ENCODE results near the gene IGF2R. TPM values are rescaled to one million over a fixed set of nuclear protein-coding genes. Genes with fewer than 3 reads are reported as not detected.

Gene IGF2R
- total and polyA plus RNA-seq, 4 experiments from 2014 or later: 4.5 to 79.2 (median 48.1) TPM

- Histone ChIP-seq H3K4me3 (ENCODE audit: low read length in 2 of 2) (no peak overlapping the region), H3K9me3 (ENCODE audit: control insufficient read depth in 1 of 2, low read length in 2 of 2) (no peaks in the 10 kb centered on the region), H3K4me1 (ENCODE audit: insufficient read depth, low read length) (no peaks in the 10 kb centered on the region), H3K27me3 (ENCODE audit: insufficient read depth, low read length) (no peaks in the 10 kb centered on the region), H3K36me3 (ENCODE audit: insufficient read depth, low read length) (peaks cover 50% of the 10 kb centered on the region), H3K27ac (ENCODE audit: low read depth, low read length) (no peak overlapping the region)
- peaks cover 66 to 84% of the 10 kb centered on the region in 2 donors for H3K36me3 Mint-ChIP-seq
- no peak for DNase-seq
- intact Hi-C loops (cut with micrococcal nuclease): no loop called here
- H3K4me3 Mint-ChIP-seq: no peak overlapping the region
- no peaks in the 10 kb centered on the region for H3K27me3 Mint-ChIP-seq
- ChIA-PET CTCF (ENCODE audit: partially characterized antibody) (interaction anchor here (1.3 kb wide), 1 partner anchor 20 kb away, joined by 3 read pairs; no protein-coding TSS in a partner anchor), POLR2A (ENCODE audit: partially characterized antibody) (no interaction called here)
- H3K9me3 Mint-ChIP-seq: no peaks in the 10 kb centered on the region
- H3K4me1 Mint-ChIP-seq: peaks cover 0 to 4% (median 1%) of the 10 kb centered on the region in 4 donors
- no peak overlapping the region for H3K27ac Mint-ChIP-seq
Observed at GRCh38 chr6:160080097-160080496, 111.2 kb downstream of the IGF2R start.

- Histone ChIP-seq H3K9me3 (ENCODE audit: control insufficient read depth in 1 of 2, low read length in 2 of 2) (no peaks in the 10 kb centered on the region), H3K27me3 (ENCODE audit: insufficient read depth, low read length) (no peaks in the 10 kb centered on the region), H3K4me1 (ENCODE audit: insufficient read depth, low read length) (no peaks in the 10 kb centered on the region), H3K27ac (ENCODE audit: low read depth, low read length) (no peak overlapping the region), H3K4me3 (ENCODE audit: low read length in 2 of 2) (no peak overlapping the region), H3K36me3 (ENCODE audit: insufficient read depth, low read length) (peaks cover 63% of the 10 kb centered on the region)
- H3K4me1 Mint-ChIP-seq: peaks cover 1 to 9% (median 7%) of the 10 kb centered on the region in 4 donors
- no peak overlapping the region for H3K27ac Mint-ChIP-seq
- no peak for DNase-seq
- H3K4me3 Mint-ChIP-seq: no peak overlapping the region
- H3K27me3 Mint-ChIP-seq: no peaks in the 10 kb centered on the region
- intact Hi-C loops (cut with micrococcal nuclease): no loop called here
- POLR2A ChIA-PET (ENCODE audit: partially characterized antibody): no interaction called here
- H3K36me3 Mint-ChIP-seq: peaks cover 73 to 84% of the 10 kb centered on the region in 2 donors
- CTCF ChIA-PET (ENCODE audit: partially characterized antibody): interaction anchor here (1.3 kb wide), 1 partner anchor 19 kb away, joined by 3 read pairs; no protein-coding TSS in a partner anchor
- H3K9me3 Mint-ChIP-seq: no peaks in the 10 kb centered on the region
Observed at GRCh38 chr6:160081398-160081797, 112.5 kb downstream of the IGF2R start.

GRCh38 chr6:160082627-160083026 lies 113.7 kb downstream of the IGF2R start:
- H3K4me3 Mint-ChIP-seq: no peak overlapping the region
- no peaks in the 10 kb centered on the region for H3K27me3 Mint-ChIP-seq
- no peaks in the 10 kb centered on the region for H3K9me3 Mint-ChIP-seq
- ChIA-PET CTCF (ENCODE audit: partially characterized antibody) (no interaction called here), POLR2A (ENCODE audit: partially characterized antibody) (no interaction called here)
- Histone ChIP-seq H3K9me3 (ENCODE audit: control insufficient read depth in 1 of 2, low read length in 2 of 2) (no peaks in the 10 kb centered on the region), H3K27ac (ENCODE audit: low read depth, low read length) (no peak overlapping the region), H3K27me3 (ENCODE audit: insufficient read depth, low read length) (no peaks in the 10 kb centered on the region), H3K36me3 (ENCODE audit: insufficient read depth, low read length) (peaks cover 62% of the 10 kb centered on the region), H3K4me3 (ENCODE audit: low read length in 2 of 2) (no peak overlapping the region), H3K4me1 (ENCODE audit: insufficient read depth, low read length) (no peaks in the 10 kb centered on the region)
- peaks cover 1 to 9% (median 7%) of the 10 kb centered on the region in 4 donors for H3K4me1 Mint-ChIP-seq
- H3K27ac Mint-ChIP-seq: peak overlapping the region in 3 of 7 donors; percentile 7 to 40 (median 30)
- H3K36me3 Mint-ChIP-seq: peaks cover 67 to 81% of the 10 kb centered on the region in 2 donors
- intact Hi-C loops (cut with micrococcal nuclease): no loop called here
- no peak for DNase-seq

DNA sequence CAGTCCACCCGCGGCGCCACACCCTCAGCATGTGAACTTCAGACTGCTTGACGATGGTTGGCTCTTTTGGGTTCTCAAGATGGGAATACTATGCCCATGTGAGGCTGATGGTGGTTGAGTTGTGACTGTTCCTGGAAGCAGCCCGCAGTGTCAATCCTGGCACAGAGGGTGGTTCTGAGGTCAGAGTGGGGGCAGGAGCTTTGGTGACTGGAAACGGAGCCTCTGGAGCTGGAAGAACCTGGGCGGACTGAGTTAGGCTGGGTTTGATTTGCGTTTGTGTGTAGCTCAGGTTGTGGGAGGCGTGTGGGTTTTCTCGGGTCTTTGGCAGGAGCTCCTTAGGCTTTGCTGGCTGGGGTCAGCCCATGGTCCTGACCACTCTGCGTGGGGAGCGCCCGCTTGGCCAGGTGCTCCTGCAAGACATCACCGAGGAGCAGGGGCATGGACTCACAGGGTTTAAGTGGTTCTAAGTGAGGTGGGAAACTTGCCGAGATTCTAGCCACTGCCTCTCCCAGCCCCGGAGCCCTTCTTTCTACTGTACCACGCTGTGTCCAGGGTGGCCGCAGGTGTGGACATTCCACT lies 115.4 kb downstream of the IGF2R start:
- CTCF ChIA-PET (ENCODE audit: partially characterized antibody): interaction anchor here (0.7 kb wide), 1 partner anchor 13 kb away, joined by 3 read pairs; no protein-coding TSS in a partner anchor
- POLR2A ChIA-PET (ENCODE audit: partially characterized antibody): no interaction called here
- Mint-ChIP-seq H3K27me3 (no peaks in the 10 kb centered on the region), H3K4me1 (peaks cover 1 to 9% (median 7%) of the 10 kb centered on the region in 4 donors), H3K9me3 (no peaks in the 10 kb centered on the region), H3K36me3 (peaks cover 70 to 88% of the 10 kb centered on the region in 2 donors), H3K27ac (peak overlapping the region in 1 of 7 donors; percentile 44), H3K4me3 (no peak overlapping the region)
- H3K36me3 ChIP-seq (ENCODE audit: insufficient read depth, low read length): peaks cover 61% of the 10 kb centered on the region
- no peaks in the 10 kb centered on the region for H3K27me3 ChIP-seq (ENCODE audit: insufficient read depth, low read length)
- no peak overlapping the region for H3K4me3 ChIP-seq (ENCODE audit: low read length in 2 of 2)
- no peak for DNase-seq
- H3K9me3 ChIP-seq (ENCODE audit: control insufficient read depth in 1 of 2, low read length in 2 of 2): no peaks in the 10 kb centered on the region
- no peak overlapping the region for H3K27ac ChIP-seq (ENCODE audit: low read depth, low read length)
- intact Hi-C loops (cut with micrococcal nuclease): no loop called here
- H3K4me1 ChIP-seq (ENCODE audit: insufficient read depth, low read length): no peaks in the 10 kb centered on the region

DNA sequence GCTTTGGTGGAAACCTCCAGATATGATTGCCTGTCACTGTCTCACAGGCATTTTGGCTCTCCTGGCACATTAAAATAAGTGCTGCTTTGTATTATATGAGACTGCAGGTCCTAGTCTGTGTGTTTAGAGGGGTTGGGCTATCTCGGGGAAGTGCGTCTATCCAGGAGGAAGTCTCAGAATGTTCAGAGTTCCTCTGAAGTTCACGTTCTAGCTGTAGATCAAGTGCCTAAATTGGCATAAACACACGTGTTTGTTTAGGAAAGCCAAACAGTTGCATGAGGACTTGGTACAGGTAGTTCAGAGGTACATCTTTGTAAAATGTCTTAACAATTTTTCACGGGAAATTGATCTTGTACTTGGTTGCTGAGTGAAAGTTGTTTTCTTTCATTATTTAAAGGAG lies 116.3 kb downstream of the IGF2R start:
- peak overlapping the region in 1 of 8 donors; percentile 7 for H3K4me3 Mint-ChIP-seq
- no peak for DNase-seq
- H3K27me3 Mint-ChIP-seq: no peaks in the 10 kb centered on the region
- H3K36me3 Mint-ChIP-seq: peaks cover 71 to 88% of the 10 kb centered on the region in 2 donors
- Histone ChIP-seq H3K36me3 (ENCODE audit: insufficient read depth, low read length) (peaks cover 61% of the 10 kb centered on the region), H3K4me1 (ENCODE audit: insufficient read depth, low read length) (no peaks in the 10 kb centered on the region), H3K27me3 (ENCODE audit: insufficient read depth, low read length) (no peaks in the 10 kb centered on the region), H3K27ac (ENCODE audit: low read depth, low read length) (no peak overlapping the region), H3K4me3 (ENCODE audit: low read length in 2 of 2) (no peak overlapping the region), H3K9me3 (ENCODE audit: control insufficient read depth in 1 of 2, low read length in 2 of 2) (no peaks in the 10 kb centered on the region)
- H3K9me3 Mint-ChIP-seq: no peaks in the 10 kb centered on the region
- peaks cover 1 to 9% (median 7%) of the 10 kb centered on the region in 4 donors for H3K4me1 Mint-ChIP-seq
- peak overlapping the region in 2 of 7 donors; percentile 75 to 89 for H3K27ac Mint-ChIP-seq
- ChIA-PET POLR2A (ENCODE audit: partially characterized antibody) (no interaction called here), CTCF (ENCODE audit: partially characterized antibody) (no interaction called here)
- intact Hi-C loops (cut with micrococcal nuclease): loop anchor here (5.0 kb wide), 1 partner anchor 372 kb away; no protein-coding TSS in a partner anchor

DNA sequence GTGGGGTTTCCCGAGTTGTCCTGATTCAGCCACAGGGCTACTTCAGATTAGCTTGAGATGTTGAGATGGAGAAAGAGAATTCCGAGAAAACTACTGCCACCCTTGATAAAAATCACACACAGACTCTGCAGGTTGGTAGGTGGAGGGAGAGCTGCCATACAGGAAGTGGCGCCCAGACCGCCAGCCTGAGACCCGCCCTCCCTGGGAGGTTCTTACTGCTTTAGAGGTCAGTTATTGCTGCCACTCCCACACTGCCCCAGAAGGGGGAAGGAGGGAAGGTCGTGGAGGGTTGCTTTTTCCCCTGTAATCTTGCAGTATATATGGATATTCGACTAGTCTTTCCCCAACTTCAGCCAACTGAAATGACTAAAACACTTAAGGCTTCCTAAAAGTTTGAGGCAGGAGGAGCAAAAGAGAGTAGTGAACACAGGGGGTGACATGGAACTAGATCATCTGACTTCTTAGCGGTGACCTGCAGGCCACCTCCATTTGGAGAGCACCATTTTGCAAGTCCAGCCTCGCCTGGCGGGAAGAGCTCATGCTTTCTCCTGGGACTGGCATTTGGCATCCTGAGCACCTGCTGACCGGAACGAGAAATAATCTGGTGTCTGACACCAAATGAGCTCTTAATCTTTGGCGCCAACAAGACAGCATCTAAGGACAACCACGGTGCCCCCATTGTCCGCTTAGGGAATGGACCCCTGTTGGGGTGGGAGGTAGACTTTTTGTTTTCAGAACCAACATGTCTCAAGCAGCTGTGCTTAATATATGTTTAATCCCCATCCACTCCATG lies 117.0 kb downstream of the IGF2R start:
- ChIA-PET POLR2A (ENCODE audit: partially characterized antibody) (no interaction called here), CTCF (ENCODE audit: partially characterized antibody) (interaction anchor here (0.9 to 1.1 kb wide), 2 partner anchors 8 to 15 kb away, joined by 3 read pairs; no protein-coding TSS in a partner anchor)
- Mint-ChIP-seq H3K36me3 (peaks cover 70 to 88% of the 10 kb centered on the region in 2 donors), H3K27me3 (no peaks in the 10 kb centered on the region), H3K4me1 (peaks cover 1 to 9% (median 7%) of the 10 kb centered on the region in 4 donors), H3K9me3 (no peaks in the 10 kb centered on the region), H3K4me3 (no peak overlapping the region), H3K27ac (peak overlapping the region in 1 of 7 donors; percentile 43)
- peaks cover 61% of the 10 kb centered on the region for H3K36me3 ChIP-seq (ENCODE audit: insufficient read depth, low read length)
- H3K4me3 ChIP-seq (ENCODE audit: low read length in 2 of 2): no peak overlapping the region
- H3K9me3 ChIP-seq (ENCODE audit: control insufficient read depth in 1 of 2, low read length in 2 of 2): no peaks in the 10 kb centered on the region
- H3K4me1 ChIP-seq (ENCODE audit: insufficient read depth, low read length): no peaks in the 10 kb centered on the region
- no peak for DNase-seq
- intact Hi-C loops (cut with micrococcal nuclease): loop anchor here (5.0 kb wide), 1 partner anchor 371 kb away; no protein-coding TSS in a partner anchor
- H3K27me3 ChIP-seq (ENCODE audit: insufficient read depth, low read length): no peaks in the 10 kb centered on the region
- no peak overlapping the region for H3K27ac ChIP-seq (ENCODE audit: low read depth, low read length)

DNA sequence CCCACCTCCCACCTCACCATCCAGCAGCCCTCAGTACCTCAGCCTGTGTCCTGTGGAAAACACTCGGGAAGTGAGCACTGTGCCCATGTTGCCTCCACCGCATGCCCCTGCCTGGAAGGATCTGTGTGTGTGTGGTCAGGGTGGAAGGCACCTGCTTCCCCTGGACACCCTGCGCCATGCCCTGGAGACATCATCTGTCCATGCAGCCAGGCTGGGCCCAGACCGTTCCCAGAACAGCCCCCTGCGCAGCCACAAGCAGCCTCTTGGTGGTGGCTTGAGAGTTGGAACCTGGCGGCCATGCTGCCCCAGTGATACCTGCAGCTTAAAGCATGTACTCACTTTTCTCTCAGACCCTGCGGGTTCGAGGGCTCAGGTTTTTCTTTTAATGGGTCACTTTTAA lies 117.9 kb downstream of the IGF2R start:
- Histone ChIP-seq H3K4me3 (ENCODE audit: low read length in 2 of 2) (no peak overlapping the region), H3K27me3 (ENCODE audit: insufficient read depth, low read length) (no peaks in the 10 kb centered on the region), H3K9me3 (ENCODE audit: control insufficient read depth in 1 of 2, low read length in 2 of 2) (no peaks in the 10 kb centered on the region), H3K36me3 (ENCODE audit: insufficient read depth, low read length) (peaks cover 64% of the 10 kb centered on the region), H3K27ac (ENCODE audit: low read depth, low read length) (no peak overlapping the region), H3K4me1 (ENCODE audit: insufficient read depth, low read length) (no peaks in the 10 kb centered on the region)
- no peak overlapping the region for H3K27ac Mint-ChIP-seq
- POLR2A ChIA-PET (ENCODE audit: partially characterized antibody): no interaction called here
- no peak overlapping the region for H3K4me3 Mint-ChIP-seq
- no peaks in the 10 kb centered on the region for H3K9me3 Mint-ChIP-seq
- no peaks in the 10 kb centered on the region for H3K27me3 Mint-ChIP-seq
- no peak for DNase-seq
- H3K4me1 Mint-ChIP-seq: peaks cover 1 to 9% (median 7%) of the 10 kb centered on the region in 4 donors
- H3K36me3 Mint-ChIP-seq: peaks cover 69 to 87% of the 10 kb centered on the region in 2 donors
- intact Hi-C loops (cut with micrococcal nuclease): loop anchor here (5.0 kb wide), 1 partner anchor 371 kb away; no protein-coding TSS in a partner anchor
- CTCF ChIA-PET (ENCODE audit: partially characterized antibody): interaction anchor here (0.7 to 1.1 kb wide), 3 partner anchors 9 to 390 kb away, joined by 3 read pairs; no protein-coding TSS in a partner anchor

Data from CD4-positive, alpha-beta memory T cell (primary cell).